HepG2 (cell line): ENCODE data around the gene DOCK10. TPM values are rescaled to one million over a fixed set of nuclear protein-coding genes. Genes with fewer than 3 reads are reported as not detected.

ENCODE experiments used
- ATAC-seq: fragments of 200-7000 bp; cut with Tn5 transposase; 3 replicates; pipeline ENCODE4 v1.9.1; 2020; ENCODE audit warnings: mild to moderate bottlenecking, moderate library complexity
- BruUV-seq: library from RNA; stranded (reverse); fragments of 400-500 nt; replicated peaks from 2 replicates; lab custom pipeline; 2021; lab: Mats Ljungman, UMichigan
- CTCF ChIA-PET: fragments of 300-600 bp; formaldehyde crosslinking; extraction: SDS; loops from one replicate; lab custom pipeline; 2021; ENCODE audit warnings: low total read pairs, inconsistent platforms, low intra/inter-chr PET ratio; lab: Yijun Ruan, JAX
- POLR2A ChIA-PET: fragments of 350-600 bp; sonication (Branson Sonifier 250); formaldehyde crosslinking; loops from one replicate; lab custom pipeline; 2020; ENCODE audit warnings: antibody characterized with exemption, inconsistent platforms; lab: Yijun Ruan, JAX
- DNase-seq: peaks from one replicate; pipeline ENCODE4 v3.0.0-alpha.2; 2015; ENCODE audit warnings: low spot score
- FAIRE-seq: peaks from 3 replicates; lab custom pipeline; 2011; peaks lifted over from hg19 to GRCh38; lab: Jason Lieb, UNC
- H2AFZ ChIP-seq: one replicate; pipeline ENCODE4 v1.6.1; 2011; ENCODE audit warnings: low read length, inconsistent platforms
- H3K27ac ChIP-seq: fragments of 300-600 bp; 3 replicates; pipeline ENCODE4 v1.8.0; 2011; ENCODE audit warnings: mixed run types, mild to moderate bottlenecking, mixed read lengths, low read length, inconsistent platforms; ENCODE audit not compliant: insufficient read depth; ENCODE audit errors: extremely low read length
- H3K27me3 ChIP-seq, 2 experiments: fragments of 200-600 bp in 1 of 2; 2 replicates in 1 of 2; 3 replicates in 1 of 2; pipeline versions ENCODE4 v1.6.0 to v1.8.0; 2011; ENCODE audit warnings: low read length in 2 of 2, mild to moderate bottlenecking in 2 of 2, moderate library complexity in 2 of 2, inconsistent platforms in 1 of 2; ENCODE audit not compliant: insufficient read depth in 2 of 2, control insufficient read depth in 1 of 2
- H3K36me3 ChIP-seq, 2 experiments: fragments of 200-600 bp in 1 of 2; replicated peaks in 1 of 2; 2 replicates in 1 of 2; 3 replicates in 1 of 2; pipeline versions ENCODE4 v1.5.1 to v1.8.0; 2011; ENCODE audit warnings: low read length in 2 of 2, inconsistent platforms in 1 of 2; ENCODE audit not compliant: insufficient read depth in 2 of 2, control insufficient read depth in 1 of 2
- H3K4me1 ChIP-seq: 2 replicates; pipeline ENCODE4 v1.5.1; 2012; ENCODE audit warnings: low read length, inconsistent platforms; ENCODE audit not compliant: insufficient read depth
- H3K4me2 ChIP-seq: 2 replicates; pipeline ENCODE4 v1.6.0; 2011; ENCODE audit warnings: low read depth, low read length, inconsistent platforms
- H3K4me3 ChIP-seq, 3 experiments: fragments of 200-600 bp in 1 of 3; sonication (generic), shearing (Covaris generic) in 1 of 3; replicated peaks in 1 of 3; 2 replicates each; pipeline ENCODE4 v1.5.1; 2011 to 2016; ENCODE audit warnings: low read length in 3 of 3, inconsistent platforms in 2 of 3, low read depth in 2 of 3, mild to moderate bottlenecking in 2 of 3, control low read depth in 1 of 3, mixed read lengths in 1 of 3; ENCODE audit not compliant: insufficient read depth in 1 of 3
- H3K79me2 ChIP-seq: one replicate; pipeline ENCODE4 v1.6.1; 2011; ENCODE audit warnings: low read length, inconsistent platforms; ENCODE audit not compliant: insufficient read depth
- H3K9ac ChIP-seq: 2 replicates; pipeline ENCODE4 v1.6.0; 2011; ENCODE audit warnings: mild to moderate bottlenecking, low read depth, low read length, inconsistent platforms; ENCODE audit not compliant: insufficient read depth
- H3K9me3 ChIP-seq: 2 replicates; pipeline ENCODE4 v1.5.1; 2012; ENCODE audit warnings: mild to moderate bottlenecking, low read length
- H4K20me1 ChIP-seq: 2 replicates; pipeline ENCODE4 v1.6.0; 2011; ENCODE audit warnings: inconsistent platforms, mild to moderate bottlenecking, low read length, moderate library complexity; ENCODE audit not compliant: insufficient read depth
- AHR ChIP-seq: IDR thresholded peaks from 2 replicates; pipeline ENCODE4 v1.6.1; 2018; ENCODE audit warnings: missing genetic modification reagents, missing compliant biosample characterization
- RBM39 ChIP-seq: fragments of 200-400 bp; formaldehyde crosslinking; IDR thresholded peaks from one replicate; pipeline ENCODE4 v1.6.1; 2018; ENCODE audit warnings: antibody characterized with exemption, mild to moderate bottlenecking, low read depth, low read length; ENCODE audit not compliant: poor library complexity, severe bottlenecking
- ZBTB20 ChIP-seq: sonication (generic); formaldehyde crosslinking; IDR thresholded peaks from 2 replicates; pipeline ENCODE4 v1.8.1; 2023; ENCODE audit warnings: missing genetic modification reagents, low read depth, mild to moderate bottlenecking, borderline replicate concordance
- ZEB1 ChIP-seq: IDR thresholded peaks from 2 replicates; pipeline ENCODE4 v1.6.1; 2012; ENCODE audit warnings: mild to moderate bottlenecking, low read depth, inconsistent platforms; ENCODE audit not compliant: insufficient replicate concordance
- ZNF775 ChIP-seq: sonication (generic); formaldehyde crosslinking; IDR thresholded peaks from 2 replicates; pipeline ENCODE4 v1.4.0; 2020; ENCODE audit warnings: missing genetic modification reagents, mild to moderate bottlenecking, moderate library complexity, borderline replicate concordance
- WGBS: methylation state at CpG from one replicate; pipeline ENCODE4 v1.1.6; 2017; ENCODE audit warnings: low lambda C conversion rate; 5-methylcytosine and 5-hydroxymethylcytosine counted together
- in situ Hi-C: cut with HindIII; loops from 2 replicates; pipeline ENCODE4 v1.10.0; 2017; ENCODE audit warnings: low pct_unique_long_range_greater_than_20kb; ENCODE audit not compliant: extremely low pct_ligation_motif_present
- intact Hi-C: fragments of 100-400 bp; cut with micrococcal nuclease; formaldehyde crosslinking; loops from one replicate; pipeline ENCODE4 v1.10.0; 2022; ENCODE audit not compliant: unreplicated experiment
- polyA plus RNA-seq, 8 experiments: library from polyadenylated mRNA; depleted of rRNA in 3 of 8; stranded (reverse) in 7 of 8; unstranded in 1 of 8; fragments of >200 nt; fragmentation: Illumina TruSeq in 4 of 8; extraction: Trizol in 4 of 8; gene quantifications; 2 replicates each; pipeline versions ENCODE4 v1.2.1 to v1.2.3, GENCODE V29; 2011 to 2016; ENCODE audit warnings: low read depth in 4 of 8, missing spikeins in 1 of 8, mixed read lengths in 1 of 8; ENCODE audit not compliant: insufficient read depth in 1 of 8
- total RNA-seq, 5 experiments: library from RNA; depleted of rRNA; stranded (reverse); fragments of >200 nt; fragmentation: Illumina TruSeq; extraction: Trizol; gene quantifications; 2 replicates each; pipeline ENCODE4 v1.2.3, GENCODE V29; 2016; ENCODE audit warnings: low read depth in 1 of 5
- TF ChIP-seq, protein P1 (sequence below): fragments of 450-650 bp; IDR thresholded peaks from 2 replicates; pipeline ENCODE4 v1.6.1; 2016

Gene DOCK10
- total and polyA plus RNA-seq, 2 of the 13 experiments (the other 11 are each of a cell fraction or from before 2014, with no cell fraction given): not detected

DNA sequence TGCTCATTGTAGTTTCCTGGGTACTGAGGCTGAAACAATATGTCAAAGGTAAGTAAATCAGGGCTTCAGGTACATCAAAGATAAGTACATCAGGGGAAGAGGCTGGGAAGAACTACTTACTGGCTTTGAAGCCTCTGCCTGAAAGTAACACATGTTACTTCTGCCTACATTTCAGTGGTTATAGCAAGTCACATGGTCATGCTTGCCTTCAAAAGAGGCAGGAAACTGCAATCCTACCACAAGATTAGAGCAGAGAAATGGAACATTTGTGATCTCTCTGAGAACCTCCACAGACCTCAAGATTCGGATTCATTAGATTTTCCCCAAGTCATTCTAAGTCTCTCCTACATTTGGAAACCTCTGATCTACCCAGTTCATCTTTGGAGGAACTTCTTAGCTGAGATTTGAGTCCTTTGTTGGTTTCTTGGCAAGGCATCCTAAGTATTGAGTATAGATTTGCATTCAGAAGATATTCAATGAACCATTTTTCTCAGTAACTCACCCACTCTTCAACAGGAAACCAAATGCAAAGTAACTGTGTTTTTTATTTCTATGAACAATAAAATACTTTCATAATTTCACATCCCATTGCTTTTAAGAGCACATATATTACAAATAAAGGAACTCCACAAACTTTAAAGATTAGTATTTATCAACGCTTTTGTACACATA is 277.6 kb downstream of the DOCK10 start:
- WGBS: 4% methylated on average over 2 of the region's 2 CpGs
- H4K20me1 ChIP-seq: no peaks in the 10 kb centered on the region
- no peak overlapping the region for H3K4me3 ChIP-seq
- no peaks in the 10 kb centered on the region for H3K4me1 ChIP-seq
- intact Hi-C loops: no loop called here
- POLR2A ChIA-PET: no interaction called here
- H3K36me3 ChIP-seq: no peaks in the 10 kb centered on the region
- H3K27me3 ChIP-seq: peaks cover 0 to 19% of the 10 kb centered on the region in 2 experiments; a peak in 3 of 5 replicates
- CTCF ChIA-PET: no interaction called here
- FAIRE-seq (no peak), ATAC-seq (no peak), DNase-seq (no peak)
- no peak overlapping the region for H2AFZ ChIP-seq
- TF ChIP-seq ZBTB20 (CRISPR knock-in tag) (no peak), AHR (CRISPR knock-in tag) (no peak), ZNF775 (CRISPR knock-in tag) (no peak), ZEB1 (no peak), RBM39 (no peak)
- TF ChIP-seq, protein P1, sequence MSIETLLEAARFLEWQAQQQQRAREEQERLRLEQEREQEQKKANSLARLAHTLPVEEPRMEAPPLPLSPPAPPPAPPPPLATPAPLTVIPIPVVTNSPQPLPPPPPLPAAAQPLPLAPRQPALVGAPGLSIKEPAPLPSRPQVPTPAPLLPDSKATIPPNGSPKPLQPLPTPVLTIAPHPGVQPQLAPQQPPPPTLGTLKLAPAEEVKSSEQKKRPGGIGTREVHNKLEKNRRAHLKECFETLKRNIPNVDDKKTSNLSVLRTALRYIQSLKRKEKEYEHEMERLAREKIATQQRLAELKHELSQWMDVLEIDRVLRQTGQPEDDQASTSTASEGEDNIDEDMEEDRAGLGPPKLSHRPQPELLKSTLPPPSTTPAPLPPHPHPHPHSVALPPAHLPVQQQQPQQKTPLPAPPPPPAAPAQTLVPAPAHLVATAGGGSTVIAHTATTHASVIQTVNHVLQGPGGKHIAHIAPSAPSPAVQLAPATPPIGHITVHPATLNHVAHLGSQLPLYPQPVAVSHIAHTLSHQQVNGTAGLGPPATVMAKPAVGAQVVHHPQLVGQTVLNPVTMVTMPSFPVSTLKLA: peak; percentile 90
- no peak overlapping the region for H3K27ac ChIP-seq
- no peak overlapping the region for H3K4me2 ChIP-seq
- H3K9me3 ChIP-seq: 0 out of 2 replicates have a peak, but pooled peaks cover under 1% of the 10 kb centered on the region
- in situ Hi-C loops: no loop called here
- BruUV-seq: no TSS peak
- H3K9ac ChIP-seq: no peak overlapping the region
- no peaks in the 10 kb centered on the region for H3K79me2 ChIP-seq
